HG03439 (cell line): ENCODE data around the gene HDAC1.

ENCODE experiments used
- ATAC-seq: cut with Tn5 transposase; IDR thresholded peaks from one replicate; pipeline ENCODE4 v1.9.1; 2021; ENCODE audit warnings: mild to moderate bottlenecking, moderate library complexity; ENCODE audit not compliant: unreplicated experiment

Gene HDAC1

GRCh38 chr1:32367912-32368635, 76.2 kb downstream of the HDAC1 start:
- no peak for ATAC-seq

GRCh38 chr1:32372149-32372756, 80.4 kb downstream of the HDAC1 start:
- ATAC-seq = no peak

GRCh38 chr1:32373996-32374592, 82.2 kb downstream of the HDAC1 start:
- ATAC-seq = no peak

GRCh38 chr1:32376199-32376598, 84.3 kb downstream of the HDAC1 start:
- ATAC-seq = no peak

DNA sequence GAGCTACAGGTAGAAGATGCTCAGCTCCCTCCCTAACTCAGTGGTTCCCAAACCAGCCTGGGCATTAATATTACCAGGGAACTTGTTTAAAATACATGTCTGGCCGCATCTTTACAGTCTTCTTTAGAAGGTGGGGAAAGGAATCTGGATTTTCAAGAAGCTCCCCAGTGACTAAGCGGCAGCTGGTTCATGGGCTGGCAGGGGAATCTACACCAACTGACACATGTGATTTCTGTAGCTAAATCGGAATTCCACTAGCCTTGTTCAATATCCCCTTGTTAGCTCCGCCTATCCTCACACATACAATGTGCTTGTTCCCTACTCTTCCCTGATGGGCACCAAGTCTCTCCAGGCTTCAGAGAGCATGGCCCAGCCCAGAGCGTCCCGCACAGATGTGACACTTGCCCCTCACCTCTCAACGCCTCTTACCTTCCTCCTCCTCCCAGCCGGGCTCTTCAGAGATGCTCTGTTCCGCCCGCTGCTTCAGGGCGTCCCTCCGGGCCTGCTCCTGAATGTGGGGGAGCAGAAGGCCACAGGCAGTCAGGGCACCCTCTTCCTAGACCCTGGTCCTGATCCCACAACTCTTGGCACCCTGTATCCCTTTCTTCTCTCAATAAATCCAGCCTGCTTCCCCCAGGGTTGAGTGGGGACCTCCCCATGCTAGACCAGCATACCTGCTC, 85.8 kb downstream of the HDAC1 start:
- ATAC-seq = no peak

GRCh38 chr1:32380057-32380456, 88.2 kb downstream of the HDAC1 start:
- no peak for ATAC-seq
